Measurements from ENCODE around the gene LONRF3. TPM values are rescaled to one million over a fixed set of nuclear protein-coding genes. Genes with fewer than 3 reads are reported as not detected.

The LONRF3 gene
- total RNA-seq, 1 experiment from 2014 or later = not detected

DNA sequence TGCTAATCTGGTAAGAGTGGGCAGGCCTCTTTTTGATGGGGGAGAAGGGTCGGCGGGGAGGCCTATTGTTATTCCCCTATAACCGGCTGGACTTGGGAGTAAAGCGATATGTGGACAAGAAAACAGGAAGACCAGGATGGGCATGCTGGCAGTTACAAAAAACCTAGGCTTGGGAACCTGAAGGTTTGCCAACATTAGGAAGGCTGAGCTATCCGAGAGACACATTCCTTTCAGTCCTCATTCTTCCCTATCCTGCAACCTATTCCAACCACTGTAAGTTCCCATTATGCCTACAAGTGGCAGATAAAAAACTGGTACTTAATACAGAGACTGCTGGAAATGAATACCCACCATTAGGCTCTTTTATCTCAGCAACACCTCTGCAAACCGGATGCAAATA, 66.0 kb downstream of the LONRF3 start (continued):
- TF ChIP-seq TCF7 (CRISPR knock-in tag; IDR thresholded peaks at IDR 0.05; ENCODE audit: low read depth) = no peak
- TF ChIP-seq, protein P1, sequence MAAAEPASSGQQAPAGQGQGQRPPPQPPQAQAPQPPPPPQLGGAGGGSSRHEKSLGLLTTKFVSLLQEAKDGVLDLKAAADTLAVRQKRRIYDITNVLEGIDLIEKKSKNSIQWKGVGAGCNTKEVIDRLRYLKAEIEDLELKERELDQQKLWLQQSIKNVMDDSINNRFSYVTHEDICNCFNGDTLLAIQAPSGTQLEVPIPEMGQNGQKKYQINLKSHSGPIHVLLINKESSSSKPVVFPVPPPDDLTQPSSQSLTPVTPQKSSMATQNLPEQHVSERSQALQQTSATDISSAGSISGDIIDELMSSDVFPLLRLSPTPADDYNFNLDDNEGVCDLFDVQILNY (CRISPR knock-in tag; IDR thresholded peaks at IDR 0.05) = no peak

DNA sequence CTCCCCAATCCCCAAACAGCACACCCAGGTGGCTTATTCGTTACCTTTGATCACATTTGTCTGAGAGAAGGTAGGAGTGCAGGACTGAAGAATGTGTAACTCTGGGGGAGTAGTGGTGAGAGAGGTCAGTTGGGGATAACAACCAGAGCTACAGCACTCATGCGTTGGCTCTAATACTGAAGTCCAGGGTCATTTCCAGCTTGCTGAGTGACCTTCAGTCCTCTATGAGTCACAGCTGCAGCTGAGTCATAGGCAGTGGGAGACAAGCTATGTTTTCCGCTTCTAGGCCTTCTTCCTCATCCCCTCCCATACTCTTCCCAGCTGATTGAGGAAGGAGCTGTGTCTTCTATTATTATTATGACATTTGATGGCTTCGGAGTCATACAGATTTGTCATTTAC, 66.8 kb downstream of the LONRF3 start:
- no peaks in the 10 kb centered on the region for H3K9me3 Mint-ChIP-seq
- TF ChIP-seq, protein P2, sequence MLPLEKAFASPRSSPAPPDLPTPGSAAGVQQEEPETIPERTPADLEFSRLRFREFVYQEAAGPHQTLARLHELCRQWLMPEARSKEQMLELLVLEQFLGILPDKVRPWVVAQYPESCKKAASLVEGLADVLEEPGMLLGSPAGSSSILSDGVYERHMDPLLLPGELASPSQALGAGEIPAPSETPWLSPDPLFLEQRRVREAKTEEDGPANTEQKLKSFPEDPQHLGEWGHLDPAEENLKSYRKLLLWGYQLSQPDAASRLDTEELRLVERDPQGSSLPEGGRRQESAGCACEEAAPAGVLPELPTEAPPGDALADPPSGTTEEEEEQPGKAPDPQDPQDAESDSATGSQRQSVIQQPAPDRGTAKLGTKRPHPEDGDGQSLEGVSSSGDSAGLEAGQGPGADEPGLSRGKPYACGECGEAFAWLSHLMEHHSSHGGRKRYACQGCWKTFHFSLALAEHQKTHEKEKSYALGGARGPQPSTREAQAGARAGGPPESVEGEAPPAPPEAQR (CRISPR knock-in tag; IDR thresholded peaks at IDR 0.05) = no peak
- TF ChIP-seq FOXK1 (CRISPR knock-in tag; IDR thresholded peaks at IDR 0.05) (no peak), CREB1 (CRISPR knock-in tag; IDR thresholded peaks at IDR 0.05) (no peak), ZNF263 (CRISPR knock-in tag; IDR thresholded peaks at IDR 0.05; ENCODE audit: low read depth) (no peak), RORB (CRISPR knock-in tag; IDR thresholded peaks at IDR 0.05) (no peak), FOXJ3 (CRISPR knock-in tag; IDR thresholded peaks at IDR 0.05; ENCODE audit: borderline replicate concordance) (no peak), OVOL2 (CRISPR knock-in tag; IDR thresholded peaks at IDR 0.05; ENCODE audit: borderline replicate concordance) (no peak), GABPB1 (CRISPR knock-in tag; IDR thresholded peaks at IDR 0.05) (no peak), NR3C1 (CRISPR knock-in tag; conservative IDR thresholded peaks at IDR 0.05; ENCODE audit: low read depth) (no peak), ZNF671 (CRISPR knock-in tag; IDR thresholded peaks at IDR 0.05) (no peak), ZNF416 (CRISPR knock-in tag; IDR thresholded peaks at IDR 0.05) (no peak), NR1H2 (CRISPR knock-in tag; IDR thresholded peaks at IDR 0.05) (no peak), NFATC4 (CRISPR knock-in tag; IDR thresholded peaks at IDR 0.05) (no peak), ZNF219 (CRISPR knock-in tag; IDR thresholded peaks at IDR 0.05; ENCODE audit: borderline replicate concordance) (no peak)
- TF ChIP-seq, protein P3, sequence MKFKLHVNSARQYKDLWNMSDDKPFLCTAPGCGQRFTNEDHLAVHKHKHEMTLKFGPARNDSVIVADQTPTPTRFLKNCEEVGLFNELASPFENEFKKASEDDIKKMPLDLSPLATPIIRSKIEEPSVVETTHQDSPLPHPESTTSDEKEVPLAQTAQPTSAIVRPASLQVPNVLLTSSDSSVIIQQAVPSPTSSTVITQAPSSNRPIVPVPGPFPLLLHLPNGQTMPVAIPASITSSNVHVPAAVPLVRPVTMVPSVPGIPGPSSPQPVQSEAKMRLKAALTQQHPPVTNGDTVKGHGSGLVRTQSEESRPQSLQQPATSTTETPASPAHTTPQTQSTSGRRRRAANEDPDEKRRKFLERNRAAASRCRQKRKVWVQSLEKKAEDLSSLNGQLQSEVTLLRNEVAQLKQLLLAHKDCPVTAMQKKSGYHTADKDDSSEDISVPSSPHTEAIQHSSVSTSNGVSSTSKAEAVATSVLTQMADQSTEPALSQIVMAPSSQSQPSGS (CRISPR knock-in tag; IDR thresholded peaks at IDR 0.05; ENCODE audit: borderline replicate concordance, low read depth) = no peak
- TF ChIP-seq, protein P4, sequence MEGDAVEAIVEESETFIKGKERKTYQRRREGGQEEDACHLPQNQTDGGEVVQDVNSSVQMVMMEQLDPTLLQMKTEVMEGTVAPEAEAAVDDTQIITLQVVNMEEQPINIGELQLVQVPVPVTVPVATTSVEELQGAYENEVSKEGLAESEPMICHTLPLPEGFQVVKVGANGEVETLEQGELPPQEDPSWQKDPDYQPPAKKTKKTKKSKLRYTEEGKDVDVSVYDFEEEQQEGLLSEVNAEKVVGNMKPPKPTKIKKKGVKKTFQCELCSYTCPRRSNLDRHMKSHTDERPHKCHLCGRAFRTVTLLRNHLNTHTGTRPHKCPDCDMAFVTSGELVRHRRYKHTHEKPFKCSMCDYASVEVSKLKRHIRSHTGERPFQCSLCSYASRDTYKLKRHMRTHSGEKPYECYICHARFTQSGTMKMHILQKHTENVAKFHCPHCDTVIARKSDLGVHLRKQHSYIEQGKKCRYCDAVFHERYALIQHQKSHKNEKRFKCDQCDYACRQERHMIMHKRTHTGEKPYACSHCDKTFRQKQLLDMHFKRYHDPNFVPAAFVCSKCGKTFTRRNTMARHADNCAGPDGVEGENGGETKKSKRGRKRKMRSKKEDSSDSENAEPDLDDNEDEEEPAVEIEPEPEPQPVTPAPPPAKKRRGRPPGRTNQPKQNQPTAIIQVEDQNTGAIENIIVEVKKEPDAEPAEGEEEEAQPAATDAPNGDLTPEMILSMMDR (IDR thresholded peaks at IDR 0.05) = no peak
- no peaks in the 10 kb centered on the region; the same call in 1 of the 2 replicates for H3K27me3 Mint-ChIP-seq (ENCODE audit: low read depth)
- ATAC-seq (no peak), DNase-seq (ENCODE audit: low spot score) (no peak)
- ChIA-PET POLR2A (no interaction called here), CTCF (interaction anchor here (1.1 kb wide), 1 partner anchor 202 kb away, joined by 3 read pairs; no protein-coding TSS in a partner anchor)
- H3K36me3 Mint-ChIP-seq = no peaks in the 10 kb centered on the region
- H3K27ac Mint-ChIP-seq = no peak overlapping the region
- peaks cover 4% of the 10 kb centered on the region; the same call in 1 of the 2 replicates for H3K4me1 Mint-ChIP-seq
- H3K4me3 Mint-ChIP-seq = no peak overlapping the region

DNA sequence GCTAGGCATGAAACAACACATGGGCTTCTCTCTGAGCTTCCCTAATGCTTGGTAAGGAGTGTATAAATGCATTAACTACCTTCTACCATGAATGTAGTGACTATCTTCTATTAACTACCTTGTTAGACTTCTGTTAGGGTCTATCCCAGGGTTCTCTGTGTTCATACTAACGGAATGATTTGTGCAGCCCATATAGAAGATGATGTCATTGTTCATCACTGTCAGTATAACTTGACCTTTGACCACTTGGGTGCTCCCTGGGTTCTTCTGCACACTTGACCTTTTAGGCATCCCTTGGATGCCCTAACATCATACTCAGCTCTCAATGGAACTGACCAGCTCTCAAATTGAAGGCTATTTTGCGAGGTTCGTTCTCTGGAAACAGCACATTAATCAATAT, 67.6 kb downstream of the LONRF3 start:
- Mint-ChIP-seq H3K4me1 (peaks cover 4% of the 10 kb centered on the region; the same call in 1 of the 2 replicates), H3K36me3 (no peaks in the 10 kb centered on the region), H3K27ac (no peak overlapping the region), H3K9me3 (no peaks in the 10 kb centered on the region), H3K27me3 (ENCODE audit: low read depth) (no peaks in the 10 kb centered on the region; the same call in 1 of the 2 replicates), H3K4me3 (no peak overlapping the region)
- ChIA-PET CTCF (interaction anchor here (1.1 kb wide), 1 partner anchor 203 kb away, joined by 3 read pairs; no protein-coding TSS in a partner anchor), POLR2A (no interaction called here)
- ATAC-seq (no peak), DNase-seq (ENCODE audit: low spot score) (no peak)
- TF ChIP-seq, protein P1 (CRISPR knock-in tag; IDR thresholded peaks at IDR 0.05) = no peak
- no peak for TF ChIP-seq GTF2I (CRISPR knock-in tag; conservative IDR thresholded peaks at IDR 0.05)
- no peak for TF ChIP-seq ZNF138 (CRISPR knock-in tag; conservative IDR thresholded peaks at IDR 0.05)
- no peak for TF ChIP-seq NR3C1 (CRISPR knock-in tag; conservative IDR thresholded peaks at IDR 0.05; ENCODE audit: low read depth)
- TF ChIP-seq, protein P2 (CRISPR knock-in tag; IDR thresholded peaks at IDR 0.05) = no peak
- no peak for TF ChIP-seq TP53 (CRISPR knock-in tag; IDR thresholded peaks at IDR 0.05)
- no peak for TF ChIP-seq KAT7 (CRISPR knock-in tag; IDR thresholded peaks at IDR 0.05; ENCODE audit: borderline replicate concordance)
- TF ChIP-seq, protein P5, sequence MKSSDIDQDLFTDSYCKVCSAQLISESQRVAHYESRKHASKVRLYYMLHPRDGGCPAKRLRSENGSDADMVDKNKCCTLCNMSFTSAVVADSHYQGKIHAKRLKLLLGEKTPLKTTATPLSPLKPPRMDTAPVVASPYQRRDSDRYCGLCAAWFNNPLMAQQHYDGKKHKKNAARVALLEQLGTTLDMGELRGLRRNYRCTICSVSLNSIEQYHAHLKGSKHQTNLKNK (CRISPR knock-in tag; IDR thresholded peaks at IDR 0.05) = no peak
